Middle frontal gyrus (tissue), 1 donor: ENCODE results near the gene MRPL10.
"Not testable (repeated sequence)": the region's sequence is repeated elsewhere in the genome, so short reads cannot be mapped to it uniquely, and the experiment has no call there.

Experiments used
- DNase-seq: peaks from one replicate; pipeline ENCODE4 v3.0.0-alpha.2; 2015; ENCODE audit warnings: low spot score; ENCODE audit errors: extremely low spot score

MRPL10 gene

GRCh38 chr17:47792979-47793378 is 38.4 kb downstream of the MRPL10 start:
- no peak for DNase-seq

- no peak for DNase-seq
Observed at GRCh38 chr17:47792457-47792856, 38.9 kb downstream of the MRPL10 start.

GRCh38 chr17:47791025-47791424 is 40.3 kb downstream of the MRPL10 start:
- no peak for DNase-seq

GRCh38 chr17:47789611-47790561 is 41.5 kb downstream of the MRPL10 start:
- DNase-seq, result no peak

GRCh38 chr17:47785538-47786123 is 45.7 kb downstream of the MRPL10 start:
- no peak for DNase-seq

- no peak for DNase-seq
Observed at GRCh38 chr17:47781397-47781796, 49.9 kb downstream of the MRPL10 start.

- DNase-seq, result no peak
Observed at GRCh38 chr17:47778184-47778635, 53.1 kb downstream of the MRPL10 start.

- no peak for DNase-seq
Observed at GRCh38 chr17:47776330-47777197, 54.8 kb downstream of the MRPL10 start.

GRCh38 chr17:47774987-47775580 is 56.3 kb downstream of the MRPL10 start:
- no peak for DNase-seq

GRCh38 chr17:47774331-47774730 is 57.0 kb downstream of the MRPL10 start:
- no peak for DNase-seq

- DNase-seq, result not testable (repeated sequence)
Observed at GRCh38 chr17:47773649-47774048, 57.7 kb downstream of the MRPL10 start.
